Subcutaneous adipose tissue (tissue), 4 donors: ENCODE data around the gene LRRTM3. TPM values are rescaled to one million over a fixed set of nuclear protein-coding genes. Genes with fewer than 3 reads are reported as not detected.

Source experiments
- total RNA-seq, 4 donors: library from RNA; depleted of rRNA; stranded (reverse); fragments of >200 nt; gene quantifications; one replicate each; pipeline ENCODE4 v1.1.0, GENCODE V29; 2016
- TF ChIP-seq, protein P1 (sequence below): fragments of 450-650 bp; IDR thresholded peaks from one replicate; pipeline ENCODE4 v1.5.1; 2016; ENCODE audit warnings: low read depth, mild to moderate bottlenecking, control low read depth, antibody characterized with exemption, moderate library complexity

The LRRTM3 gene
- total RNA-seq, 4 donors from 2014 or later, result not detected

DNA sequence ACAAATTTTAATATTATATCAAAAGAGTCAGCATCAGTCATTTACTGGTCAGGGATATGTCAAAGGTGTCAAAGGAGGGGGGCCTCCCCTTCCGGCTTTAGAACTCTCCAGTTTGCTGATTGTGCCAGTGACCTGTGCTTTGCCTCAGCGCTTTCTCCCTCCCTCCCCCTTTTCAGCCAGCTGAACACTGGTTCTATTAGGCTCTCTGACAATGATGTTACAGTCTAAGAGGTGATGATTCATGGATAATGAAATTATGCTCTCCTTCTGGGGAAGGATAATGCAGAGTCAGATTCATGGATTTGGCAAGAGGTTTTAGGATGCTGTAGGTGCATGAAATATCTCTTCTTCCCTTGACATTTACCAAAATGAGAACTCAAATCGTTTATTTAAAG is 6.1 kb downstream of the LRRTM3 start:
- TF ChIP-seq, protein P1, sequence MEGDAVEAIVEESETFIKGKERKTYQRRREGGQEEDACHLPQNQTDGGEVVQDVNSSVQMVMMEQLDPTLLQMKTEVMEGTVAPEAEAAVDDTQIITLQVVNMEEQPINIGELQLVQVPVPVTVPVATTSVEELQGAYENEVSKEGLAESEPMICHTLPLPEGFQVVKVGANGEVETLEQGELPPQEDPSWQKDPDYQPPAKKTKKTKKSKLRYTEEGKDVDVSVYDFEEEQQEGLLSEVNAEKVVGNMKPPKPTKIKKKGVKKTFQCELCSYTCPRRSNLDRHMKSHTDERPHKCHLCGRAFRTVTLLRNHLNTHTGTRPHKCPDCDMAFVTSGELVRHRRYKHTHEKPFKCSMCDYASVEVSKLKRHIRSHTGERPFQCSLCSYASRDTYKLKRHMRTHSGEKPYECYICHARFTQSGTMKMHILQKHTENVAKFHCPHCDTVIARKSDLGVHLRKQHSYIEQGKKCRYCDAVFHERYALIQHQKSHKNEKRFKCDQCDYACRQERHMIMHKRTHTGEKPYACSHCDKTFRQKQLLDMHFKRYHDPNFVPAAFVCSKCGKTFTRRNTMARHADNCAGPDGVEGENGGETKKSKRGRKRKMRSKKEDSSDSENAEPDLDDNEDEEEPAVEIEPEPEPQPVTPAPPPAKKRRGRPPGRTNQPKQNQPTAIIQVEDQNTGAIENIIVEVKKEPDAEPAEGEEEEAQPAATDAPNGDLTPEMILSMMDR, result no peak

DNA sequence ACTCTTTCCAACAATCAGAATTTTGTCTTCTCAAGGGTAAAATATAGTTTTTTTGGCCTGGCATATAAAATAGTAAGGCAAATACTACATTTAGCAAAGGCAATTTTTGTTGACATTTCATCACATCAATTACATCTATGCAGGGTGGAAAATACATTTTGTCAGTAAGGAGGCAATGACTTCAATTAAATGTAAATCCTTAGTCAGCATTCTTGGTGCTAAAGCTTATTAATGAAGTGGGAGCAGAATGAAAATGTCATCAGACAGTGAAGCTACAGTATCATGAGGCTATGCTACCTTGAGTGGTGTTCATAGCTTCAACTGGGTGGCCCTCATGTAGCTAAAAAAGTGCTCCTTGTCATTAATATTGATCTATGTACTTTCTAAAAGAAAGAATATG is 8.9 kb downstream of the LRRTM3 start:
- TF ChIP-seq, protein P1, result no peak

DNA sequence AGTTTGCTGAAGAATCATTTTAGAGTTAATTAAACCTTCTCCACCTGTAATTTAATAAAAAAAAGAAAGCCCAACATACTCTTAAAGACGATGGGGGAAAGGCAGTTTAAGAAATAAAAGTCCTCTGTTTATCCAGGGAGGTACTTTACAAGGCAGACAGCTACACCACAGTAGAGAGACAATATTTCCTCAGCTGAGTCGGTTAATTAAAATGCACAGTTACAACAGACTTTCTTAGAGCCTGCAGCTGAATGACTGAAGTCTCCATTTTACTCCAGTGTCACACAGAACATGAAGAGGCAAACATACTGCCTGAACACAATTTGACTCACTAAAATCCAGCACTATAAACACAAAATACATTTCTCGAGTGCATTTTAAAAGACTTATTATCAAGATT is 15.1 kb downstream of the LRRTM3 start:
- TF ChIP-seq, protein P1, result no peak

DNA sequence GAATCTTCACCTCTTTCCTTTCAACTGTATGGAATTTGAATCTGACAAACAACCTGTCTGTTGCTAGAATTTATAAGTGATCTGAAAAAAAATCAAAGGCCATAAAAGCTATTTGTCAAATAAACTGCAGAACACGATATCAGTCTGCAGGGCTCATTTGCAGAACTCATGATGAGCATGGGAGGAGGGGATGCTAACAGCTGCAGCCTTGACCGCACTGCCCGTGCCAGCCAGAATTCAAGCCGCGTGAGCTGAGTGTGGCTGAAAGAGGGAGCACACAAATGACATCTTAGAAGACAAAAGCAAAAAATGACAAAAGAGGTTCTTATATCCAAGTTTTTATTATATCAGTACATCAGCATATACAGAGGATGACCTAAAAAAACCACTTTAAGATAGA is 15.7 kb downstream of the LRRTM3 start:
- TF ChIP-seq, protein P1, result no peak

DNA sequence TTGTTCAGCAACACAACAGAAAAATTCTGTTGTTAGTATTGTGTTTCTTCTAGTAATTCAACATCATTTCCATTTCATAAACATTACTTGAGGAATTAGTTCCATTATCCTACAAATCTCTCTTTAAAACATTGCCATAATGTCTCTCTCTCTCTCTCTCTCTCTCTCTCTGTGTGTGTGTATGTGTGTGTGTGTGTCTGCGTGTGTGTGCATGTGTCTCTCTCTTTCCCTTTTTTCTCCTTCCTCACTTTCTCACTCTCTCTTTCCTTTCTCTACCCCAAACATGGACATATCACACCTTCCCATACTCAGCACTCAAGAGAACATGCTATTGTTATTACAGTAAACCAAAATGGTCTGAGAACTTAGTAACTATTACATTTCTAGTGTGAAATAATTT is 16.6 kb downstream of the LRRTM3 start:
- TF ChIP-seq, protein P1, result no peak

DNA sequence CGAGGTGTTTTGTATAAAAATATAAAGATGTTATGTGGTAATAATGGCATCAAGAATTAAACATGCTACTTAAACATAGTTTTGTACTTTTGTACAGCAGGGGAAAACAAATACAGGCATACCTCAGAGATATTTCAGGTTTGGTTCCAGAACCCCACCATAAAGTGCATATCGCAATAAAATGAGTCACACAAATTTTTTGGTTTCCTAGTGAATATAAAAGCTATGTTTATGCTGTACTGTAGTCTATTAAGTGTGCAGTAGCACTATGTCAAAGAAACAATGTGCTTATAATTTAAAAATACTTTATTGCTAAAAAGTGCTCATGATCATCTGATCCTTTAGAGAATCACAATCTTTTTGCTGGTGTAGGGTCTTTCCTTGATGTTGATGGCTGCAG is 17.8 kb downstream of the LRRTM3 start:
- TF ChIP-seq, protein P1, result no peak

DNA sequence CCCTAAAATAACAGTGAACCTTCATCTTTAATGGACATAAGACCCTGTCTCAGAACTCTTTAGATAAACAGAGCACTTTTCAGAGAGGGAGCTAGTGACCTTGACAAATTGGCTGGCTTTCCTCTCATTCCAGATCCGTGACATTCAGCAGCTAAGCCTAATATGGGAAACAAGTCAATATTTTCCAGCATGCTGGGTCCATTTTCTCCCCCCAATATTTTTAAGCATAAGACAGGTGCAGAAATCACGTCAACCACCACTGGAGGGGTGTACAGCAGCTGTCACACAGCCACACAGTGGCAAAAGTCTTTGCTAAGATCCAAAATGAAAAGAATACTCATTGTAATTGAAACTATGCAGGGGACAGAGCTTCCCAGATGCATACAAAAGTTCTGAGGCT is 26.1 kb downstream of the LRRTM3 start:
- TF ChIP-seq, protein P1, result no peak

DNA sequence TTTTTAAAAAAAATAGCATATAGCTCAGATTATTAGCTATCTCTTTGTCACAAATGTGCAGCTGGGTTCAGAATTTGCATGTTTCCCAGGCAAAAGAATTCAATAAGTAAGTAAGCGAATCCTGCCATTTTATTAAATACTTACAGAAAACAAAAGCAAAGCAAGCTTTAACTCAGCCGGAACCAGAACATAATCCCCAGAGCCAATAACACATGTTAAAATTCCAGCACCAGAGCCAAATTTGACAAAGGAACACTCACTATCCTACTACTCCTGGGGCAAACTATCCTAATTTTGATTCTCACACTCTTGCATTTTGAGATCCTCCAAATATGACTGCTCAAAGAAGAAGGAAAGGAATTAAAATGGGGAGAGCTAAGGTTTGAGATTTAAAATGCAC is 32.6 kb downstream of the LRRTM3 start:
- TF ChIP-seq, protein P1, result no peak
